Activated CD4-positive, alpha-beta memory T cell treated with anti-CD3 and anti-CD28 coated beads for 36 hours (primary cell): ENCODE results near the gene TMEM179. TPM values are rescaled to one million over a fixed set of nuclear protein-coding genes. Genes with fewer than 3 reads are reported as not detected.

ENCODE experiments used
- CTCF ChIA-PET: fragments of 350-600 bp; sonication (Branson Sonifier 250); formaldehyde crosslinking; loops from one replicate; lab custom pipeline; 2021; ENCODE audit warnings: antibody characterized with exemption, inconsistent platforms; lab: Charles Lee
- POLR2A ChIA-PET: fragments of 350-600 bp; sonication (Branson Sonifier 250); formaldehyde crosslinking; loops from one replicate; lab custom pipeline; 2021; ENCODE audit warnings: antibody characterized with exemption; lab: Charles Lee
- DNase-seq: peaks from one replicate; pipeline ENCODE4 v3.0.0-alpha.2; 2020
- H3K27ac Mint-ChIP-seq: one replicate; pipeline ENCODE4 v1.8.0; 2021; ENCODE audit warnings: mixed read lengths
- H3K27me3 Mint-ChIP-seq: one replicate; pipeline ENCODE4 v1.8.0; 2021; ENCODE audit warnings: mixed read lengths
- H3K36me3 Mint-ChIP-seq: one replicate; pipeline ENCODE4 v1.8.0; 2021; ENCODE audit warnings: mixed read lengths
- H3K4me1 Mint-ChIP-seq: one replicate; pipeline ENCODE4 v1.8.0; 2021; ENCODE audit warnings: low read depth, mixed read lengths
- H3K4me3 Mint-ChIP-seq: one replicate; pipeline ENCODE4 v1.8.0; 2021; ENCODE audit warnings: mild to moderate bottlenecking, mixed read lengths
- H3K9me3 Mint-ChIP-seq: one replicate; pipeline ENCODE4 v1.8.0; 2021; ENCODE audit warnings: mixed read lengths
- intact Hi-C: fragments of 100-400 bp; cut with micrococcal nuclease; formaldehyde crosslinking; loops from one replicate; pipeline ENCODE4 v1.15.1; 2023
- total RNA-seq, 2 experiments: library from RNA; stranded (reverse); gene quantifications; one replicate each; pipeline ENCODE4 v1.2.3, GENCODE V29; 2021

The TMEM179 gene
- total RNA-seq, 2 experiments from 2014 or later = not detected

DNA sequence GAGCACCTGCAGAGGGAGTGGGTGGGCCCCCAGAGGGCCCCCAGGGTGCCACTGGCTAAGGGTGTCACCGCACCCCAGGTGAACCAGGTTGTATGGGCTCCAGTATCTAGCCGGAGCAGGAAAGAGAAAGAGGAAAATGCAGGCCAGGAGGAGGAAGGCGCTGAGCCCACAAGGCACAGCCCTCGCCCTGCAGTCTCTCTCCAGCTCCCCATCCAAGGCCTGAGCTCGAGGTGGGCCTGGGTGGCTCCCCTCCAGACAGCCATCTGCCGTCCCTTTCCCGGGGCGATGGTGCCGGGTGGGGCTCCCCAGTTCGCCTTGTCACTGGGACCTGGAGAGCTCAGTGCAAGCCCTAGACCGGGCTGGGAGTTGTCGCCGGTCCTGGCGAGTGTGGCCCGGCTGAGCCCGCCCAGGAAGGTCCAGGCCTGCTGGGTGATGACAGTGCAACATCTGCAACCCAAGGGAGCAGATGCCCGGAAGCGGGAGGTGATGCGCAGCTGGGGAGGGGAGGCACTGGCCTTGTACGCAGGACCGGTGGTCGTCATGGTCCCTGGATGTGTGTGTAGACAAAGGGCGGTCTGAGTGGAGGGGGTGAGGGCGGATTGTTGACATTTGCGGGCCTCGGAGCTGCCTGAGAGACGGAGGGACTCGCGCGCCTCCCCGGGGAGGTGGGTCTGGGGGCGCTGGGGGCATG, 716 bp downstream of the TMEM179 start:
- no peak overlapping the region for H3K27ac Mint-ChIP-seq
- CTCF ChIA-PET = no interaction called here
- no peak overlapping the region for H3K4me3 Mint-ChIP-seq
- POLR2A ChIA-PET = no interaction called here
- no peaks in the 10 kb centered on the region for H3K9me3 Mint-ChIP-seq
- no peak for DNase-seq
- peaks cover 3% of the 10 kb centered on the region for H3K4me1 Mint-ChIP-seq
- H3K36me3 Mint-ChIP-seq = no peaks in the 10 kb centered on the region
- intact Hi-C loops = no loop called here
- peaks cover 50% of the 10 kb centered on the region for H3K27me3 Mint-ChIP-seq

DNA sequence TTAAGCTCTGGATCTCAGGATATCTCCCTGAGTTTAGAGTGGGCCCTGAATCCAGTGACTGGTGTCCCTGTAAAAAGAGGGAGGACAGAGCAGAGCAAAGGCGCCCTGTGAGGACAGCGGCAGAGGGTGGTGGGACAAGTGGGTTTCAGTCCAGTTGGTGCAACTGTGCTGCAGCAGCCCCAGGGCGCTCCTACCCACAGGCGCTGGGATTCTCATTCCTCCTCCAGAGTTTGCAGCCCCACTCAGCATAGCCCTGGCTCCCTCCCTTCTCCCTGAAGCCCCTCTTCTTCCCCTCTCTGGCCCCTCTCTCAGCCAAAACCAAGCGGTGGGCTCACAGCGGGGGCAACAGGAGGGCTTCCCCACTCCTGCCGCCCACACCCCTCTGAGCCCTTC, 1.6 kb downstream of the TMEM179 start:
- Mint-ChIP-seq H3K27me3 (peaks cover 52% of the 10 kb centered on the region), H3K9me3 (no peaks in the 10 kb centered on the region), H3K27ac (no peak overlapping the region), H3K4me3 (no peak overlapping the region), H3K36me3 (no peaks in the 10 kb centered on the region), H3K4me1 (peaks cover 3% of the 10 kb centered on the region)
- ChIA-PET POLR2A (no interaction called here), CTCF (no interaction called here)
- intact Hi-C loops = no loop called here
- DNase-seq = no peak

DNA sequence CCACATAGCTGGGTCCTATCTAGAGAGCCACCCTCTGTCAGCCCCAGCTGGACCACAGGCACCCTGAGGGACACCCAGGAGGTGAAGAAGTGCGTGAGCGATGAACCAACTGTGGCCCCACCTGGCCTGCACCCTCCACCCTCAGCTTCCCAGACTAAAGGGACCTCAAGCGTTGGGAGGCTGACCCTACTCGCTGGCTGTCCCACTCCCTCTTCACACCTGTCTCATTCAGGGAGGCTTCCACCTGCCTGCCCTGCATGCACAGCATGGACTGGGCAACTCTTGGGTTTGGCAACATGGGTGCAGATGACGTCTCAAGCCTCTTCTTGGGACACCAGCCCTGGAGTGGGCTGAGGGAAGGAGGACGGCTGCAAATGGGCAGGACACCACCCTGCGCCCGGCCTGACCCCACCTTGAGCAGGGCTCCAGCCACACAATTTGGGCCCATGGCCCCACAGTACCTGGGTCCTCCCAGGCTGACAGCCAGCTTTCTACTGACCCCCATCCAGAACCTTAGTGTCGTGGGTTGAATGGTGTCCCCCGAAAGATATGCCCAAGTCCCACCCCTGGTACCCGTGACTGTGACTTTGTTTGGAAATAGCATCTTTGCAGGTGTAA, 2.1 kb downstream of the TMEM179 start:
- Mint-ChIP-seq H3K27ac (no peak overlapping the region), H3K4me1 (peaks cover 3% of the 10 kb centered on the region), H3K9me3 (no peaks in the 10 kb centered on the region), H3K36me3 (no peaks in the 10 kb centered on the region), H3K27me3 (peaks cover 47% of the 10 kb centered on the region), H3K4me3 (no peak overlapping the region)
- ChIA-PET CTCF (no interaction called here), POLR2A (no interaction called here)
- intact Hi-C loops = no loop called here
- no peak for DNase-seq

DNA sequence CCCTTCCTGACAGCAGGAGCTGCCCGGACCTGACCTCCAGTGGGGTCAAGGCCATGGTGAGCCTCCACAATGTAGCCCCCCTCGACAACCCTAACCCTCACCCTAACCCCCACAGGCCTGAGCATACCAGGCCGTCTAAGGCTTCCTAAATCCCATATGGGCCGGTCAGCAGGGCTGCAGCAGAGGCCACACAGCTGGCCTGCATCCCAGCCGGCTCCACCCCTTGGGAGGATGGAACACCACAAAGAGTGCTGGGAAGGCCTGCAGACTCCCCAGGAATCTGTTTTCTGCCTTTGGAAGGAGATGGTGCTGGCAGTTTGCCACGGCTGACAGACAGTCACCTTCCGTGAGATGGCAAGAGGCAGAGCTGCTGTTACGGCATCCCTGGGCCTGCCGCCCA, 2.8 kb downstream of the TMEM179 start:
- Mint-ChIP-seq H3K9me3 (no peaks in the 10 kb centered on the region), H3K4me3 (no peak overlapping the region), H3K4me1 (peaks cover 3% of the 10 kb centered on the region), H3K27ac (no peak overlapping the region), H3K27me3 (peaks cover 43% of the 10 kb centered on the region), H3K36me3 (no peaks in the 10 kb centered on the region)
- DNase-seq = no peak
- CTCF ChIA-PET = interaction anchor here (1.3 kb wide), 1 partner anchor 524 kb away, joined by 5 read pairs; no protein-coding TSS in a partner anchor
- intact Hi-C loops = no loop called here
- POLR2A ChIA-PET = no interaction called here

DNA sequence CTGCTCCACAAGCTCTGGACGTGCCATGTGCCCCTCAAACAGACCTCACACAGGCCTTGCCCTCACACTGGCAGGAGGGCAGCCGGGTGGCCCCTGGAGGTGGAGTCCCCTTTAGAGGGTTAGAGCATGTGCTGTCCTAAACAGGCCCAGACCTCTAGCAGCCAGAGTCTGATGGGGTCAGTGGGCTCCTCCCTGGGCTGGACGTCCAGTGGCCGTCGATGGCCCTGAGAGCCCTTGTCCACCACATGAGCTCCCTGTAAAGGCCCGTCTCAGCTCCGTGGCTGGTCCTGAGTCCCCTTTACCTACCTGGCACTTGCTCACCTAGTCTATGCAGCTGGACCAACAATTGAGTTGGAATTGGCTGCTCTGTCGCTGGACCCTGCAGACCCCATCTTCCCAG, 3.8 kb downstream of the TMEM179 start:
- no peaks in the 10 kb centered on the region for H3K36me3 Mint-ChIP-seq
- ChIA-PET CTCF (interaction anchor here (1.3 kb wide), 1 partner anchor 523 kb away, joined by 5 read pairs; no protein-coding TSS in a partner anchor), POLR2A (no interaction called here)
- no peaks in the 10 kb centered on the region for H3K9me3 Mint-ChIP-seq
- peaks cover 3% of the 10 kb centered on the region for H3K4me1 Mint-ChIP-seq
- peaks cover 38% of the 10 kb centered on the region for H3K27me3 Mint-ChIP-seq
- no peak overlapping the region for H3K4me3 Mint-ChIP-seq
- no peak for DNase-seq
- intact Hi-C loops = no loop called here
- H3K27ac Mint-ChIP-seq = no peak overlapping the region

DNA sequence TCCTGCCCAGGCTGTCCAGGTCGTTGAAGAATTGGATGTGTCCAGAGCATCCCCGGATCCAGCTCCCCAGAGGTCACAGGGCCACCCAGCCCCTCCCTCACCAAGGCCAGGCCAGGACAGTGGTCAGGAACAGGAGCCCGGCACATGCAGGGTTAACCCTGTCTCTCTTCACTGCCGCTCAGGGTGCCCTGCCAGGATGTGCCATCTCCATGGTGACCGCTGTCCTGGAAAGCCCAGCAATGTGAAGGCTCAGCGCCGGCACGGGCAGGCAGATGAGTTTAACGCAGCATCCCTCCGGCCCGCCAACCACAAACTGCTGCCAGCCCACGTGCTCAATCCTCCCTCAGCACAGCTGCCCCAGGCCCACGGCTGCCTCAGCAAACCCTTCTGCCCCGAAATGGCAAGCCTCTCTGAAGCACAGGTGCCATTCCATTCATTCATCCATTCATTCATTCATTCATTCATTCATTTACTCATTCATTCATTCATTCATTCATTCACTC, 4.4 kb downstream of the TMEM179 start:
- ChIA-PET POLR2A (no interaction called here), CTCF (no interaction called here)
- no peak for DNase-seq
- H3K36me3 Mint-ChIP-seq = no peaks in the 10 kb centered on the region
- H3K27ac Mint-ChIP-seq = no peak overlapping the region
- intact Hi-C loops = no loop called here
- H3K4me3 Mint-ChIP-seq = no peak overlapping the region
- peaks cover 37% of the 10 kb centered on the region for H3K27me3 Mint-ChIP-seq
- no peaks in the 10 kb centered on the region for H3K9me3 Mint-ChIP-seq
- H3K4me1 Mint-ChIP-seq = peaks cover 3% of the 10 kb centered on the region

DNA sequence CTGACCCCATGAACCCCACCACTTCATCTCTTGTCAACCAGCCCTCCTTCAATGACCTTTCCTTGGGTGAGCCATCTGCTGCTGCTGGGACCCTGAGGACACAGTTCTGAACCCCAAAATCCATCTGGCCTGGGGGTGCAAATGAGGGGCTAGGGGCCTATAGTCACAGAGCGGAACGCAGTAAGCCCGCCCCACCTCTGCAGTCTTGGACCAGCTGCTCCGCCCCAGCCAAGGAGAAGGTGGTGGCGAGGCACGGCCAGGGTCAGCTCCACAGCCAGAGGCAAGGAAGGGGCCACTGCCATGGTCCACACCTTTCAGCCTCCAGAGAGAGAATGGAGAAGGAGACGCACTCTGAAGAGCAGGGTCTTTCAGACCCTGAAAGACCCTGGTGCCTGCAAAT, 5.1 kb downstream of the TMEM179 start:
- no peaks in the 10 kb centered on the region for H3K36me3 Mint-ChIP-seq
- H3K4me3 Mint-ChIP-seq = no peak overlapping the region
- ChIA-PET CTCF (no interaction called here), POLR2A (no interaction called here)
- intact Hi-C loops = no loop called here
- no peaks in the 10 kb centered on the region for H3K9me3 Mint-ChIP-seq
- peaks cover 3% of the 10 kb centered on the region for H3K4me1 Mint-ChIP-seq
- H3K27me3 Mint-ChIP-seq = peaks cover 33% of the 10 kb centered on the region
- no peak overlapping the region for H3K27ac Mint-ChIP-seq
- DNase-seq = no peak

DNA sequence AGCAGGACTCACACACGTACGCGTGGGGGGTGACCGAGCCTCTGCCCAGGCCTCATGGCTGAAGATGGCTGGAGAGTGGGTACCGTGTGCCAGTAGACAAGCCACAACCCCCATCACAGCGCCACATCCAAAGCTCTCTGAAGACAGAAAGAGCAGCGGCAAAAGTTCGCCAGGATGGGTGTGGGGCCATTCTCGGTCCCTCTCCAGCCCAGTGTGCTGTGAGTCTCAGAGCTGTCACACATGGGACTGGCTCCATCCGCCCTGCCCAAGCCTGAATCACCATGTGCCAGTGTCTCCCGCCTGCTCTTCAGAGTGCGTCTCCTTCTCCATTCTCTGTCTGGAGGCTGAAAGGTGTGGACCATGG, 5.7 kb downstream of the TMEM179 start:
- no peak overlapping the region for H3K4me3 Mint-ChIP-seq
- DNase-seq = no peak
- intact Hi-C loops = no loop called here
- peaks cover 28% of the 10 kb centered on the region for H3K27me3 Mint-ChIP-seq
- ChIA-PET POLR2A (no interaction called here), CTCF (no interaction called here)
- no peak overlapping the region for H3K27ac Mint-ChIP-seq
- H3K9me3 Mint-ChIP-seq = no peaks in the 10 kb centered on the region
- H3K4me1 Mint-ChIP-seq = peaks cover under 1% of the 10 kb centered on the region
- H3K36me3 Mint-ChIP-seq = no peaks in the 10 kb centered on the region

DNA sequence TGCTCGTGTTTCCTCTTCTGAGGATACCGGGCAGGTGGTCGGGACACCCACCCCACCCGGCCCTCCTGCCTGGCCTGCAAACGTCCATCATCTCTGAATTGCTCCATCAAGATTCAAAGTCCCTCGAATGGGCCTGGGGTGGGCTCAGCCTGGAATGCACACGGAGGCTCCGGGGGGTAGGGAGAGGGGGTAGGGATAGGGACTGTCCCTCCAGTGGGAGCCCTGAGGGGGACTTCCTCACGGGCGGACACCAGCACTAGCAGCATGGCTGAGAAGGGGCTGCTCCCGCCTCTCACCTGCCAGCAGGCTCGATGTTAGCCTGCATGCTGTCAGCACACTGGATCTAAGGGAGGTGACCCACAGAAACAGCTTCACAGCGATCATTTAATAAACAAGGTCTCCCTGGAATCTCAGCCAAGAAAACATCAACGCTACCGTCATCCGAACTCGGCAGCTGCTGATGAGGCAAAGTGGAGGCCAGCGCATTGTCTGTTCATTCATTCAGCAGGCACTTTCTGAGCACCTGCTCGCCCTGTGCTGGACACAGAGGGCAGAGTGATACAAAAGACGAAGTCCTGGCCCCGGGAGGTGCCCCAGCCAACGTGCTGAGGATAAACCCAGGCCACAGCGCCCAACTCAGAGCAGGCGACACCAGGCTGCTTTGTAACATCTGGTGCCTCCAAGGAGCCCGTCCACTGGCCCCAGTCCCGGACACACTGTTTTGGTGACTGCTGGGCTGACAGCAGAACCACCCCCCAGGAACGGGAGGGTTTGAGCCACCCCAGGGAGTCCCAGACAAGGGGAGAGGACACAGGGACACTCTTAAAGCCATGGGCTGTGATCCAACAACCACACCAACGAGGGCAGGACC, 6.3 kb downstream of the TMEM179 start:
- H3K27ac Mint-ChIP-seq = no peak overlapping the region
- no peaks in the 10 kb centered on the region for H3K36me3 Mint-ChIP-seq
- intact Hi-C loops = no loop called here
- CTCF ChIA-PET = no interaction called here
- POLR2A ChIA-PET = no interaction called here
- no peaks in the 10 kb centered on the region for H3K4me1 Mint-ChIP-seq
- no peaks in the 10 kb centered on the region for H3K9me3 Mint-ChIP-seq
- no peak for DNase-seq
- H3K27me3 Mint-ChIP-seq = peaks cover 26% of the 10 kb centered on the region
- H3K4me3 Mint-ChIP-seq = no peak overlapping the region

DNA sequence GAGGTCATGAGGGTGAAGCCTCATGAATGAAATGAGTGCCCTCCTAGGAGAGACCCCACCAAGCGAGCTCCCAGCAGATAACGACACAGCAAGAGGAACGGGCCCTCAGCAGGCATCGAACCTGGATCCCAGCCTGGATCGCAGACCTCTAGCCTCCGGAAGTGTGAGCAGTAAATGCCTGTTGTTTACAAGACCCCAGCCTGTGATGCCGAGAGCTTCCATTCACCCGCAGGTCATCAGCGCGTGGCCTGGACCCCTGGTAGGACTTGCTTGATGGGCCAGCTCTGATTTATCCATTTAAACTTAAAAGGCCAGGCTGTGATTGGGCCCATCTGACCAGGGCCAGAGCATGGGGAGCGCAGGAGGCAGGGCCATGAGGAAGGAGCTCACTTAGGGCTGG, 7.0 kb downstream of the TMEM179 start:
- H3K27ac Mint-ChIP-seq = no peak overlapping the region
- no peak for DNase-seq
- H3K4me3 Mint-ChIP-seq = no peak overlapping the region
- H3K36me3 Mint-ChIP-seq = no peaks in the 10 kb centered on the region
- intact Hi-C loops = no loop called here
- H3K4me1 Mint-ChIP-seq = no peaks in the 10 kb centered on the region
- ChIA-PET CTCF (no interaction called here), POLR2A (no interaction called here)
- H3K27me3 Mint-ChIP-seq = peaks cover 20% of the 10 kb centered on the region
- no peaks in the 10 kb centered on the region for H3K9me3 Mint-ChIP-seq

DNA sequence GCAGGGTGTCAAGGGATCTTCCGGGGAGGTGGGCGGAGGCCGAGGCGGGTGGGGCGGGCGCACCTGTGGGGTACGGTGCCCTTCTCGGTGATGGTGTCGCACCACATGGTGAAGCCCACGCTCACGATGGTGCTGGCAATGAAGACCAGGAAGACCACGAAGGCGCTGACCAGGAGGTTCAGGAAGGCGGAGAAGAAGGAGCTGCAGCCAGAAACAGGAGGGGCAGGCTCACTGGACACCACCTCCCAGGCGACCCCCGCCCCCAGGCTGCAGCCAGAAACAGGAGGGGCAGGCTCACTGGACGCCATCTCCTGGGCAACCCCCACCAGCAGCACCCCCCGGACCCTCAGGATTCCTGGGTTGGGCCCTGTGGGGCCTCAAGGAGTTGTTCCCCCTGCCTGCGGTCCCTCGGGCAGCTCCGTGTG, 7.6 kb downstream of the TMEM179 start:
- Mint-ChIP-seq H3K4me1 (no peaks in the 10 kb centered on the region), H3K4me3 (no peak overlapping the region), H3K27me3 (peaks cover 20% of the 10 kb centered on the region), H3K9me3 (no peaks in the 10 kb centered on the region), H3K27ac (no peak overlapping the region), H3K36me3 (no peaks in the 10 kb centered on the region)
- CTCF ChIA-PET = no interaction called here
- POLR2A ChIA-PET = no interaction called here
- intact Hi-C loops = no loop called here
- no peak for DNase-seq

DNA sequence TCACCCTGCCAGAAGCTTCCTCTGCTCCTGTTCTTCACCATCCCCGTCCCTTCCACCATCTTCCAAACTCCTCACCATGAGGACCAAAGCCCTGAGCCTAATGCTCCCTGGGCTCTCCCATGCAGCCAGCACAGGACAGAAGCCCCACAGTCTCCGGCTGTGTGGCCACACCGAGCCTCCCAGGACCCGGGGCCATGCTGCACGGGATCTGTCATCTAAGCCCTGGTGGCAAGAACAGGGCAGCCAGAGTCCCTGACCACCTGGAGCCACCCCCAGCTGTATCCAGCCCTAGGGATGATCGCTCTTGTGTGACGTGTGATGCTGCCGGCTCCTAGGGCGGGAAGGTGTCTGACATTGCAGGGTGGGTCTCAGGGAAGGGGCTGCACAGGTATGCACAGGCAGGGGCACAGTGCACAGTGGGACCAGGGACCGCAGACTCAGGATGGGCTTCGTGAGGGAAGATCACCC, 8.1 kb downstream of the TMEM179 start:
- Mint-ChIP-seq H3K4me1 (no peaks in the 10 kb centered on the region), H3K27ac (no peak overlapping the region), H3K4me3 (no peak overlapping the region), H3K36me3 (no peaks in the 10 kb centered on the region), H3K27me3 (peaks cover 18% of the 10 kb centered on the region), H3K9me3 (no peaks in the 10 kb centered on the region)
- ChIA-PET POLR2A (no interaction called here), CTCF (no interaction called here)
- intact Hi-C loops = no loop called here
- DNase-seq = no peak
